Heart right ventricle (tissue), 16 donors: ENCODE results near the gene DSPP. TPM values are rescaled to one million over a fixed set of nuclear protein-coding genes. Genes with fewer than 3 reads are reported as not detected.

Experiments
- ATAC-seq, 8 donors: fragments of 200-7000 bp; cut with Tn5 transposase; one replicate each; pipeline ENCODE4 v1.9.1; 2020; ENCODE audit warnings: mild to moderate bottlenecking in 8 of 8, moderate library complexity in 8 of 8, moderate number of reproducible peaks in 1 of 8
- DNase-seq, 2 donors: peaks; one replicate each; pipeline ENCODE4 v3.0.0-alpha.2; 2020
- H3K27ac ChIP-seq, 10 donors: fragments of 200-600 bp; sonication (generic) in 2 of 10; one replicate each; pipeline versions ENCODE4 v1.5.0 to v1.8.0; 2020 to 2022; ENCODE audit warnings: mild to moderate bottlenecking in 3 of 10
- H3K27me3 ChIP-seq, 7 donors: fragments of 200-600 bp; one replicate each; pipeline ENCODE4 v1.8.0; 2021 to 2022; ENCODE audit warnings: mild to moderate bottlenecking in 2 of 7
- H3K36me3 ChIP-seq, 9 donors: fragments of 200-600 bp; sonication (generic) in 1 of 9; one replicate each; pipeline versions ENCODE4 v1.5.0 to v1.8.0; 2020 to 2022; ENCODE audit warnings: mild to moderate bottlenecking in 2 of 9
- H3K4me1 ChIP-seq, 9 donors: fragments of 200-600 bp; sonication (generic) in 1 of 9; one replicate each; pipeline versions ENCODE4 v1.5.0 to v1.8.0; 2020 to 2022; ENCODE audit warnings: mild to moderate bottlenecking in 4 of 9
- H3K4me3 ChIP-seq, 10 donors: fragments of 200-600 bp; sonication (generic) in 2 of 10; one replicate each; pipeline versions ENCODE4 v1.5.0 to v1.8.0; 2020 to 2022; ENCODE audit warnings: mild to moderate bottlenecking in 7 of 10, moderate library complexity in 2 of 10
- H3K9me3 ChIP-seq, 11 donors: fragments of 200-600 bp in 10 of 11; sonication (generic) in 2 of 11; one replicate each; pipeline versions ENCODE4 v1.5.0 to v1.8.0; 2013 to 2022; ENCODE audit warnings: mild to moderate bottlenecking in 2 of 11, control low read depth in 1 of 11, moderate library complexity in 1 of 11
- CTCF ChIP-seq, 9 donors: fragments of 200-600 bp; sonication (generic) in 2 of 9; IDR thresholded peaks; one replicate each; pipeline versions ENCODE4 v1.5.0 to v1.8.0; 2021 to 2022; ENCODE audit warnings: antibody characterized with exemption in 9 of 9, mild to moderate bottlenecking in 5 of 9, moderate library complexity in 1 of 9
- WGBS, 2 donors: extraction: QIAGEN DNeasy Blood & Tissue Kit; methylation state at CpG; one replicate each; pipeline ENCODE4 v1.1.7; 2013; ENCODE audit warnings: inconsistent platforms in 1 of 2; 5-methylcytosine and 5-hydroxymethylcytosine counted together
- intact Hi-C, 10 donors: fragments of 100-400 bp; cut with DNase I; formaldehyde crosslinking; loops; one replicate each; pipeline versions ENCODE4 v1.11.1 to v1.14.2; 2022
- polyA plus RNA-seq, 2 donors: library from polyadenylated mRNA; stranded (reverse); fragments of 200-250 nt; gene quantifications; one replicate each; pipeline ENCODE4 v1.2.3, GENCODE V29; 2013
- total RNA-seq, 10 donors: library from RNA; stranded (reverse); fragmentation: NEBNext Ultra II Directional in 3 of 10; extraction: Animal tissue kit (Norgen Biotek cat#: 25700) in 3 of 10; gene quantifications; one replicate each; pipeline versions ENCODE4 v1.2.1 to v1.2.4, GENCODE V29; 2021 to 2023
- donor health status: Arrhythmogenic right ventricular cardiomyopathy.
- donor health status: ischemic (EF 13 %, LVEDD 7.1; RV severe dilation, severe dysfunction).
- donor health status: healthy with polysubstance abuse.
- donor health status: DM: no; HTN: yes; CAD: no.
- donor health status: DM: no; HTN: no; CAD: no.
- donor health status: ischemic (EF 25% LVEDD 6.9; RV normal size, moderate dysfunction).
- donor health status: ischemic (EF 25% LVEDD 5.7; RV mildly dilated, moderate dysfunction).
- donor health status: healthy.
- donor health status: DM: yes; HTN: yes; CAD: no.
- donor health status: Ischemic cardiomyopathy.
- donor health status: ischemic (EF 35%, LVEDD 5.7; RV mildly dilated, moderate dysfunction).
- donor health status: nonischemic (EF 11% LVEDD 7.7; RV severe dilation, severe dysfunction).
- donor health status: DM: yes; HTN: yes; CAD: no.
- donor health status: PGD.
- donor health status: ischemic (EF 29% LVEDD 5.4; RV normal size, mild dysfunction).
- donor health status: nonischemic (EF 23%, LVEDD 6.1; RV moderate dilation, normal function).

DSPP gene
- total and polyA plus RNA-seq, 12 donors, result not detected

DNA sequence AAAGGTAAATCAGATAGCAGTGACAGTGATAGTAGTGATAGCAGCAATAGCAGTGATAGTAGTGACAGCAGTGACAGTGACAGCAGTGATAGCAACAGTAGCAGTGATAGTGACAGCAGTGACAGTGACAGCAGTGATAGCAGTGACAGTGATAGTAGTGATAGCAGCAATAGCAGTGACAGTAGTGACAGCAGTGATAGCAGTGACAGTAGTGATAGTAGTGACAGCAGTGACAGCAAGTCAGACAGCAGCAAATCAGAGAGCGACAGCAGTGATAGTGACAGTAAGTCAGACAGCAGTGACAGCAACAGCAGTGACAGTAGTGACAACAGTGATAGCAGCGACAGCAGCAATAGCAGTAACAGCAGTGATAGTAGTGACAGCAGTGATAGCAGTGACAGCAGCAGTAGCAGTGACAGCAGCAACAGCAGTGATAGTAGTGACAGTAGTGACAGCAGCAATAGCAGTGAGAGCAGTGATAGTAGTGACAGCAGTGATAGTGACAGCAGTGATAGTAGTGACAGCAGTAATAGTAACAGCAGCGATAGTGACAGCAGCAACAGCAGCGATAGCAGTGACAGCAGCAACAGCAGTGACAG lies 6.1 kb downstream of the DSPP start:
- no peak for ATAC-seq
- 95 to 96% methylated on average over 4 of the region's 4 CpGs for WGBS, 2 donors
- intact Hi-C loops, result loop anchor here in 1 of 10 donors (10.0 kb wide), 1 partner anchor 70 kb away; no protein-coding TSS in a partner anchor

DNA sequence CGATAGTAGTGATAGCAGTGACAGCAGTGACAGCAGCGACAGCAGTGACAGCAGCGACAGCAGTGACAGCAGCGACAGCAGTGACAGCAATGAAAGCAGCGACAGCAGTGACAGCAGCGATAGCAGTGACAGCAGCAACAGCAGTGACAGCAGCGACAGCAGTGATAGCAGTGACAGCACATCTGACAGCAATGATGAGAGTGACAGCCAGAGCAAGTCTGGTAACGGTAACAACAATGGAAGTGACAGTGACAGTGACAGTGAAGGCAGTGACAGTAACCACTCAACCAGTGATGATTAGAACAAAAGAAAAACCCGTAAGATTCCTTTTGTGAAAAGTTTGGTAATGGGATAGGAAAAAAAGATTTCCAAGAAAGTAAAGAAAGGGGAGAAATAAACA lies 7.9 kb downstream of the DSPP start:
- no peak for ATAC-seq
- Histone ChIP-seq H3K36me3 (no peaks in the 10 kb centered on the region), H3K4me3 (no peak overlapping the region), H3K4me1 (peaks cover 0 to 9% (median 0%) of the 10 kb centered on the region in 9 donors), H3K9me3 (no peaks in the 10 kb centered on the region), H3K27me3 (peaks cover 0 to 4% (median 0%) of the 10 kb centered on the region in 7 donors), H3K27ac (no peak overlapping the region)
- intact Hi-C loops, result loop anchor here in 1 of 10 donors (10.0 kb wide), 1 partner anchor 71 kb away; no protein-coding TSS in a partner anchor
- no peak for TF ChIP-seq CTCF (IDR thresholded peaks at IDR 0.05)
- no peak for DNase-seq
- WGBS, 2 donors, result 64 to 79% methylated on average over 9 of the region's 9 CpGs

More for the DNA sequence above, 6.1 kb downstream of the DSPP start:
- H3K9me3 ChIP-seq, result no peaks in the 10 kb centered on the region
- TF ChIP-seq CTCF (IDR thresholded peaks at IDR 0.05), result no peak
- no peak overlapping the region for H3K4me3 ChIP-seq
- peaks cover 0 to 11% (median 4%) of the 10 kb centered on the region in 7 donors for H3K27me3 ChIP-seq
- H3K27ac ChIP-seq, result no peak overlapping the region
- H3K4me1 ChIP-seq, result no peaks in the 10 kb centered on the region
- no peak for DNase-seq
- no peaks in the 10 kb centered on the region for H3K36me3 ChIP-seq

DNA sequence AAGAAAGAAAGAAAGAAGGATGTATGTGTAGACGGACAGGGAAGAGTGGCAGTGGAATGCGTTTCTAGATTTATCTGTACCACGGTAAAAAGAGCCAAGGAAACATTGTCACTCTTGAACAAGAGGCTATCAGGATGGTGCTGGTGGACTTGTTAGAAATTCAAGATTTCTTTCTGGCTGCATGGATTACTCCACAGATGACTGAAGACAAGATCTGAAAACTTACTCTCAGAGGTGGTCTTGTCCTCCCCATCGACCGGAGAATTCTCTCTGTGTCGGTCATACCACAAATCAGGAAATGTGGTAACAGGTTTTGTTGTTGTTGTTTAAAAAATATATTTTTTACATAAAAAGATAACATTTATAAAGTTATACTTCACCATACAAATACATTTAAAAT lies 11.8 kb downstream of the DSPP start:
- H3K9me3 ChIP-seq, result no peaks in the 10 kb centered on the region
- peak overlapping the region in 1 of 10 donors; percentile 11 for H3K4me3 ChIP-seq
- H3K27ac ChIP-seq, result peak overlapping the region; percentile 58 to 90 (median 75)
- intact Hi-C loops, result loop anchor here in 1 of 10 donors (10.0 kb wide), 1 partner anchor 55 kb away; no protein-coding TSS in a partner anchor
- no peaks in the 10 kb centered on the region for H3K36me3 ChIP-seq
- peaks cover 0 to 17% (median 0%) of the 10 kb centered on the region in 9 donors for H3K4me1 ChIP-seq
- no peak for TF ChIP-seq CTCF (IDR thresholded peaks at IDR 0.05)
- no peaks in the 10 kb centered on the region for H3K27me3 ChIP-seq
- DNase-seq (no peak), ATAC-seq (no peak)
- 67 to 74% methylated on average over 6 of the region's 6 CpGs for WGBS, 2 donors

- Histone ChIP-seq H3K4me3 (peak overlapping the region in 1 of 10 donors; percentile 11), H3K4me1 (peaks cover 0 to 17% (median 0%) of the 10 kb centered on the region in 9 donors), H3K27ac (peak overlapping the region; percentile 19 to 90 (median 76)), H3K9me3 (no peaks in the 10 kb centered on the region), H3K36me3 (no peaks in the 10 kb centered on the region), H3K27me3 (no peaks in the 10 kb centered on the region)
- intact Hi-C loops, result loop anchor here in 1 of 10 donors (10.0 kb wide), 1 partner anchor 54 kb away; no protein-coding TSS in a partner anchor
- ATAC-seq, result peak; percentile 51 to 97 (median 88)
- TF ChIP-seq CTCF (IDR thresholded peaks at IDR 0.05), result no peak
- DNase-seq, result no peak
These were observed 12.2 kb downstream of the DSPP start for GRCh38 chr4:87620491-87620890.
